Measurements from ENCODE around the gene AGAP5. TPM values are rescaled to one million over a fixed set of nuclear protein-coding genes. Genes with fewer than 3 reads are reported as not detected.

Gene AGAP5
- total and polyA plus RNA-seq, 2 of the 4 experiments (the other 2 are of a cell fraction) = 1.8 to 4.1 TPM

DNA sequence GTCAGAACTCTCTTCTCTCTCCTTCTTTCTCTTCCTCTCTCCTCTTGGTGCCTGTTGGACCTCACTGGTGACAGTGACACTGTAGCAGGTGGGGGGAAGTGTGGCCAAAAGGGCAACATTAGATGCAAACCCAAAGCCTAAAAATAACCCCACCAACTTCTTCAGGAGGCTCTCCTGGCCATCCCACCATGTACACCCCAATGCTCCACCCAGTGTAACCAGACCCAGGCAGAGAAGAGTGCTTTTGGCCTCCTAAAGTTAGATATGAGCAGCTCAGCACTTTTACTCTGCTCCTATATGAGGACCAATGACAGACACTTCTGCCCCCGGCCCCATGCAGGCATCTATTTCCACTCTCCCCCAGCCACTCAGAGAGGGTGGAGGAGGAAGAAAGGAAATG, 62.1 kb downstream of the AGAP5 start:
- intact Hi-C loops (cut with micrococcal nuclease) (no loop called here), dilution Hi-C loops (cut with HindIII; ENCODE audit: low sequenced_read_pairs, unreplicated experiment) (no loop called here), in situ Hi-C loops (cut with MboI; ENCODE audit: low sequenced_read_pairs) (loop anchor here (25.0 kb wide), 1 partner anchor 373 kb away; the partner anchor contains the start of gene MRPS16)
- CTCF ChIA-PET = interaction anchor here (0.5 to 0.7 kb wide), 3 partner anchors 25 to 95 kb away, joined by 3 to 4 read pairs (median 3); no protein-coding TSS in a partner anchor
- Histone ChIP-seq H3K9me3 (ENCODE audit: control insufficient read depth, insufficient read depth, low read length) (no peaks in the 10 kb centered on the region), H2AK5ac (ENCODE audit: low read depth, low read length) (no peak overlapping the region), H4K5ac (ENCODE audit: low read depth, low read length) (no peak overlapping the region), H2BK120ac (ENCODE audit: low read depth, low read length) (no peak overlapping the region), H3K56ac (ENCODE audit: extremely low read depth, insufficient read depth, low read length) (no peak overlapping the region), H4K20me1 (ENCODE audit: insufficient read depth, low read length) (no peaks in the 10 kb centered on the region), H3K23ac (ENCODE audit: low read depth, low read length) (no peak overlapping the region), H3K27me3 (ENCODE audit: control insufficient read depth, insufficient read depth, low read length) (peaks cover 6% of the 10 kb centered on the region; the same call in 1 of the 2 replicates), H3K27ac (ENCODE audit: insufficient read depth, low read length) (no peak overlapping the region), H3K4ac (ENCODE audit: low read depth, low read length) (no peak overlapping the region), H2BK5ac (ENCODE audit: low read depth, low read length, poor library complexity, severe bottlenecking) (no peak overlapping the region), H2BK15ac (ENCODE audit: low read depth, low read length) (no peak overlapping the region), H2AK9ac (replicated peaks; ENCODE audit: low read depth, low read length, poor library complexity) (no peak overlapping the region), H3K14ac (replicated peaks; ENCODE audit: low read depth, low read length) (no peak overlapping the region), H3K4me3 (ENCODE audit: insufficient read depth, low read depth, low read length) (no peak overlapping the region), H3K9me1 (ENCODE audit: insufficient read depth, low read length) (no peaks in the 10 kb centered on the region), H4K8ac (ENCODE audit: low read depth in 2 of 2, low read length in 2 of 2) (no peak overlapping the region), H3K18ac (ENCODE audit: low read depth, low read length) (no peak overlapping the region), H3K4me2 (ENCODE audit: low read depth, low read length) (no peak overlapping the region), H3K9ac (ENCODE audit: low read depth, low read length) (no peak overlapping the region), H2AFZ (replicated peaks; ENCODE audit: low read length, poor library complexity) (no peak overlapping the region), H3K79me1 (ENCODE audit: low read depth in 1 of 2, low read length in 2 of 2) (no peaks in the 10 kb centered on the region), H3K4me1 (ENCODE audit: control insufficient read depth, insufficient read depth, low read length) (no peaks in the 10 kb centered on the region; the same call in 1 of the 2 replicates), H3K36me3 (ENCODE audit: control insufficient read depth, insufficient read depth, low read length) (no peaks in the 10 kb centered on the region), H2BK20ac (ENCODE audit: low read depth, low read length) (no peak overlapping the region), H4K91ac (ENCODE audit: insufficient read depth, low read depth, low read length) (no peak overlapping the region)
- DNase-seq (no peak), ATAC-seq (ENCODE audit: low read depth) (no peak)
- no TSS peak for BruUV-seq (replicated peaks)
- POLR2A ChIA-PET (ENCODE audit: unreplicated experiment) = no interaction called here
- WGBS, 2 experiments (ENCODE audit: extremely low coverage in 2 of 2, insufficient read length in 1 of 2) = no CpG with 5 or more reads among the region's 1 CpG
- no peak for TF ChIP-seq MAFK (IDR thresholded peaks at IDR 0.05; ENCODE audit: low read depth, low read length)
- TF ChIP-seq FOS (IDR thresholded peaks at IDR 0.05; ENCODE audit: low read depth, low read length) = no peak
- TF ChIP-seq, protein P1, sequence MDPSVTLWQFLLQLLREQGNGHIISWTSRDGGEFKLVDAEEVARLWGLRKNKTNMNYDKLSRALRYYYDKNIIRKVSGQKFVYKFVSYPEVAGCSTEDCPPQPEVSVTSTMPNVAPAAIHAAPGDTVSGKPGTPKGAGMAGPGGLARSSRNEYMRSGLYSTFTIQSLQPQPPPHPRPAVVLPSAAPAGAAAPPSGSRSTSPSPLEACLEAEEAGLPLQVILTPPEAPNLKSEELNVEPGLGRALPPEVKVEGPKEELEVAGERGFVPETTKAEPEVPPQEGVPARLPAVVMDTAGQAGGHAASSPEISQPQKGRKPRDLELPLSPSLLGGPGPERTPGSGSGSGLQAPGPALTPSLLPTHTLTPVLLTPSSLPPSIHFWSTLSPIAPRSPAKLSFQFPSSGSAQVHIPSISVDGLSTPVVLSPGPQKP (IDR thresholded peaks at IDR 0.05; ENCODE audit: borderline replicate concordance, low read depth, low read length) = no peak
- TF ChIP-seq BHLHE40 (IDR thresholded peaks at IDR 0.05; ENCODE audit: low read depth, low read length) = no peak
- TF ChIP-seq RCOR1 (IDR thresholded peaks at IDR 0.05; ENCODE audit: insufficient replicate concordance, low read length) = no peak
- TF ChIP-seq CHD1 (IDR thresholded peaks at IDR 0.05; ENCODE audit: low read depth, low read length) = no peak
- no peak for TF ChIP-seq RAD21 (IDR thresholded peaks at IDR 0.05; ENCODE audit: low read length)
- TF ChIP-seq MXI1 (IDR thresholded peaks at IDR 0.05; ENCODE audit: borderline replicate concordance, low read depth, low read length) = no peak
- TF ChIP-seq NFE2L2 (IDR thresholded peaks at IDR 0.05; ENCODE audit: low read depth, low read length) = no peak
- no peak for TF ChIP-seq CEBPB (IDR thresholded peaks at IDR 0.05; ENCODE audit: low read depth, low read length)
- TF ChIP-seq SMC3 (IDR thresholded peaks at IDR 0.05; ENCODE audit: low read depth, low read length) = no peak
- TF ChIP-seq, protein P2, sequence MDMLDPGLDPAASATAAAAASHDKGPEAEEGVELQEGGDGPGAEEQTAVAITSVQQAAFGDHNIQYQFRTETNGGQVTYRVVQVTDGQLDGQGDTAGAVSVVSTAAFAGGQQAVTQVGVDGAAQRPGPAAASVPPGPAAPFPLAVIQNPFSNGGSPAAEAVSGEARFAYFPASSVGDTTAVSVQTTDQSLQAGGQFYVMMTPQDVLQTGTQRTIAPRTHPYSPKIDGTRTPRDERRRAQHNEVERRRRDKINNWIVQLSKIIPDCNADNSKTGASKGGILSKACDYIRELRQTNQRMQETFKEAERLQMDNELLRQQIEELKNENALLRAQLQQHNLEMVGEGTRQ (IDR thresholded peaks at IDR 0.05; ENCODE audit: low read depth, low read length) = no peak
- TF ChIP-seq MAZ (IDR thresholded peaks at IDR 0.05; ENCODE audit: borderline replicate concordance, low read depth, low read length) = no peak
- no peak for TF ChIP-seq POLR2A (IDR thresholded peaks at IDR 0.05; ENCODE audit: low read depth, low read length)
- TF ChIP-seq, protein P3, sequence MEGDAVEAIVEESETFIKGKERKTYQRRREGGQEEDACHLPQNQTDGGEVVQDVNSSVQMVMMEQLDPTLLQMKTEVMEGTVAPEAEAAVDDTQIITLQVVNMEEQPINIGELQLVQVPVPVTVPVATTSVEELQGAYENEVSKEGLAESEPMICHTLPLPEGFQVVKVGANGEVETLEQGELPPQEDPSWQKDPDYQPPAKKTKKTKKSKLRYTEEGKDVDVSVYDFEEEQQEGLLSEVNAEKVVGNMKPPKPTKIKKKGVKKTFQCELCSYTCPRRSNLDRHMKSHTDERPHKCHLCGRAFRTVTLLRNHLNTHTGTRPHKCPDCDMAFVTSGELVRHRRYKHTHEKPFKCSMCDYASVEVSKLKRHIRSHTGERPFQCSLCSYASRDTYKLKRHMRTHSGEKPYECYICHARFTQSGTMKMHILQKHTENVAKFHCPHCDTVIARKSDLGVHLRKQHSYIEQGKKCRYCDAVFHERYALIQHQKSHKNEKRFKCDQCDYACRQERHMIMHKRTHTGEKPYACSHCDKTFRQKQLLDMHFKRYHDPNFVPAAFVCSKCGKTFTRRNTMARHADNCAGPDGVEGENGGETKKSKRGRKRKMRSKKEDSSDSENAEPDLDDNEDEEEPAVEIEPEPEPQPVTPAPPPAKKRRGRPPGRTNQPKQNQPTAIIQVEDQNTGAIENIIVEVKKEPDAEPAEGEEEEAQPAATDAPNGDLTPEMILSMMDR (conservative IDR thresholded peaks at IDR 0.05; ENCODE audit: low read depth, low read length) = no peak
- TF ChIP-seq RFX5 (IDR thresholded peaks at IDR 0.05; ENCODE audit: low read depth, low read length) = no peak
